Adrenal gland (tissue), 5 donors: ENCODE results near the gene TENT4A.

Experiments
- POLR2A ChIP-seq, 2 donors: fragments of 450-650 bp; IDR thresholded peaks; one replicate each; pipeline ENCODE4 v1.6.1; 2017; ENCODE audit warnings: antibody characterized with exemption in 2 of 2, mild to moderate bottlenecking in 2 of 2, moderate library complexity in 1 of 2
- TF ChIP-seq, protein P1 (sequence below), 6 experiments: fragments of 450-650 bp in 4 of 6; fragments of 200-600 bp in 2 of 6; sonication (generic) in 1 of 6; IDR thresholded peaks; 1 replicate in 5 of 6; 2 replicates in 1 of 6; pipeline versions ENCODE4 v1.5.1 to v1.8.0; 2016 to 2021; ENCODE audit warnings: antibody characterized with exemption in 6 of 6, mild to moderate bottlenecking in 2 of 6, moderate library complexity in 1 of 6
- donor health status: DM: no; HTN: no; CAD: no.

DNA sequence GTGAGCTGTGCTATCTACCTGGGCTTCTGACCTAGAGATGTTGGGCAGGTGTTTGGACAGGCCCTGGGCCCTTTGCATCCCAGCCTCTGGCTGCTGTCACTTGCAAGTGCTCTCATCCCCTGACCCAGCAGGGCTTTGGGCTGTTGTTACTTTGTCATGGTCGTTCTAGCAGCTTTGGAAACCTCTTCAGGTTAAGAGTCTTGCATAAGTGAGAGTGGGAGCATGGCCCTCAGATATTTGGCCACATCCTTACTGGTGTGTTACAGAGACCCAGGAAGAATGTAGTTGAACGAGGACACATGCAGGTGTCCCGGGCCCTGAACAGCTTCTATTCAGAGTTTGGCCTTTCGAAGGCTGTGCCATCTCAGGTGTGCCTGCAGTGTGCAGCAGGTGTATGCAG lies 4.5 kb downstream of the TENT4A start:
- TF ChIP-seq, protein P1, sequence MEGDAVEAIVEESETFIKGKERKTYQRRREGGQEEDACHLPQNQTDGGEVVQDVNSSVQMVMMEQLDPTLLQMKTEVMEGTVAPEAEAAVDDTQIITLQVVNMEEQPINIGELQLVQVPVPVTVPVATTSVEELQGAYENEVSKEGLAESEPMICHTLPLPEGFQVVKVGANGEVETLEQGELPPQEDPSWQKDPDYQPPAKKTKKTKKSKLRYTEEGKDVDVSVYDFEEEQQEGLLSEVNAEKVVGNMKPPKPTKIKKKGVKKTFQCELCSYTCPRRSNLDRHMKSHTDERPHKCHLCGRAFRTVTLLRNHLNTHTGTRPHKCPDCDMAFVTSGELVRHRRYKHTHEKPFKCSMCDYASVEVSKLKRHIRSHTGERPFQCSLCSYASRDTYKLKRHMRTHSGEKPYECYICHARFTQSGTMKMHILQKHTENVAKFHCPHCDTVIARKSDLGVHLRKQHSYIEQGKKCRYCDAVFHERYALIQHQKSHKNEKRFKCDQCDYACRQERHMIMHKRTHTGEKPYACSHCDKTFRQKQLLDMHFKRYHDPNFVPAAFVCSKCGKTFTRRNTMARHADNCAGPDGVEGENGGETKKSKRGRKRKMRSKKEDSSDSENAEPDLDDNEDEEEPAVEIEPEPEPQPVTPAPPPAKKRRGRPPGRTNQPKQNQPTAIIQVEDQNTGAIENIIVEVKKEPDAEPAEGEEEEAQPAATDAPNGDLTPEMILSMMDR (IDR thresholded peaks at IDR 0.05), result no peak
- TF ChIP-seq POLR2A (IDR thresholded peaks at IDR 0.05), result no peak
